Peyer's patch (tissue), 4 donors: ENCODE results near the gene MAPK8.

Experiments
- POLR2A ChIP-seq, 2 donors: fragments of 450-650 bp; IDR thresholded peaks; one replicate each; pipeline ENCODE4 v1.5.1; 2017; ENCODE audit warnings: antibody characterized with exemption in 2 of 2, mild to moderate bottlenecking in 2 of 2, moderate library complexity in 2 of 2
- TF ChIP-seq, protein P1 (sequence below), 6 experiments: fragments of 450-650 bp in 4 of 6; fragments of 200-600 bp in 2 of 6; sonication (generic) in 1 of 6; IDR thresholded peaks; one replicate each; pipeline ENCODE4 v1.5.1; 2017 to 2019; ENCODE audit warnings: antibody characterized with exemption in 6 of 6, mild to moderate bottlenecking in 3 of 6, moderate library complexity in 1 of 6

DNA sequence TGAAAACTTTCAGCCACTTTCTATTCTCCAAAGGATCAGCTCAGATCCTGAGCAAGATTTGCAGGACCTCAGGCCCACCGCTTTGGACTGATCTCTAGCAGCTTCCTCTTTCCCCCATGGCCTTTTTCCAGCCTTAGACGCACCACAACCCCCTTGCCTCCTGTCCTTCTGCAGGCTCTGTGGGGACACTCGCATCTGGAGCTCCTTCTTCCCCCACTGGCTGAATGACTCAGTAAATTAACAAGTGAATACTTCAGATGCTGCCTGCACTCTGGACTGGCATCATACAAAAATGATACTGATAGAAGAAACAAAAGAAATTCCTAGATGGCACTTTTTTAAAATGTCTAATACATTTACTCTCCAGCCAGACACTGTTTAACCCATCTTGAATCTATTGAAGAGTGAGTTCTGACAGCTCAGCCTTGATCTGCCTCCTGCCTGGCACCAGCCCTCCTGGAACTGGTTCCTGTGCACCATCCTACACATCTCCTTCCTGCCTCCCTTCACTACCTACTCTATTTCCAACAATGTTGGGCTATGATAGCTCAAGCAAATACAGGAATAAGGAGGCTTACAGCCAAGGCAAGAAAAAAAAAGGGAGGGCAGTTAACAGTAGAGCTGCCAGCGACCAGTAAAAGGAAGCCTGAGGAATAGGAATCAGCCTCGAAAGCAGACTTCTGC, 35.3 kb upstream of the MAPK8 start:
- TF ChIP-seq POLR2A (IDR thresholded peaks at IDR 0.05): no peak
- TF ChIP-seq, protein P1, sequence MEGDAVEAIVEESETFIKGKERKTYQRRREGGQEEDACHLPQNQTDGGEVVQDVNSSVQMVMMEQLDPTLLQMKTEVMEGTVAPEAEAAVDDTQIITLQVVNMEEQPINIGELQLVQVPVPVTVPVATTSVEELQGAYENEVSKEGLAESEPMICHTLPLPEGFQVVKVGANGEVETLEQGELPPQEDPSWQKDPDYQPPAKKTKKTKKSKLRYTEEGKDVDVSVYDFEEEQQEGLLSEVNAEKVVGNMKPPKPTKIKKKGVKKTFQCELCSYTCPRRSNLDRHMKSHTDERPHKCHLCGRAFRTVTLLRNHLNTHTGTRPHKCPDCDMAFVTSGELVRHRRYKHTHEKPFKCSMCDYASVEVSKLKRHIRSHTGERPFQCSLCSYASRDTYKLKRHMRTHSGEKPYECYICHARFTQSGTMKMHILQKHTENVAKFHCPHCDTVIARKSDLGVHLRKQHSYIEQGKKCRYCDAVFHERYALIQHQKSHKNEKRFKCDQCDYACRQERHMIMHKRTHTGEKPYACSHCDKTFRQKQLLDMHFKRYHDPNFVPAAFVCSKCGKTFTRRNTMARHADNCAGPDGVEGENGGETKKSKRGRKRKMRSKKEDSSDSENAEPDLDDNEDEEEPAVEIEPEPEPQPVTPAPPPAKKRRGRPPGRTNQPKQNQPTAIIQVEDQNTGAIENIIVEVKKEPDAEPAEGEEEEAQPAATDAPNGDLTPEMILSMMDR (IDR thresholded peaks at IDR 0.05): no peak
